ENCODE results near the gene TADA1.

- TF ChIP-seq CTCF (IDR thresholded peaks at IDR 0.05) = no peak
- no peak for TF ChIP-seq POLR2A (IDR thresholded peaks at IDR 0.05)
Observed at GRCh38 chr1:166915042-166915441, 39.0 kb upstream of the TADA1 start.
